Measurements from ENCODE around the gene RAB23. TPM values are rescaled to one million over a fixed set of nuclear protein-coding genes. Genes with fewer than 3 reads are reported as not detected.

RAB23 gene
- total and polyA plus RNA-seq, 4 experiments from 2014 or later = 1.3 to 1.6 (median 1.3) TPM

- DNase-seq = no peak
- Mint-ChIP-seq H3K4me1 (peaks cover 16 to 30% (median 23%) of the 10 kb centered on the region in 4 donors), H3K36me3 (peaks cover 0 to 2% of the 10 kb centered on the region in 2 donors), H3K4me3 (no peak overlapping the region), H3K9me3 (peaks cover 0 to 12% (median 3%) of the 10 kb centered on the region in 8 donors), H3K27ac (no peak overlapping the region), H3K27me3 (peaks cover 5 to 13% of the 10 kb centered on the region in 2 donors)
- H3K27ac ChIP-seq (ENCODE audit: low read depth, low read length) = no peak overlapping the region
- no peaks in the 10 kb centered on the region for H3K9me3 ChIP-seq (ENCODE audit: control insufficient read depth in 1 of 2, low read length in 2 of 2)
- no peaks in the 10 kb centered on the region for H3K27me3 ChIP-seq (ENCODE audit: insufficient read depth, low read length)
- H3K36me3 ChIP-seq (ENCODE audit: insufficient read depth, low read length) = no peaks in the 10 kb centered on the region
- intact Hi-C loops (cut with micrococcal nuclease) = no loop called here
- peaks cover 24% of the 10 kb centered on the region for H3K4me1 ChIP-seq (ENCODE audit: insufficient read depth, low read length)
- no peak overlapping the region for H3K4me3 ChIP-seq (ENCODE audit: low read length in 2 of 2)
- ChIA-PET CTCF (ENCODE audit: partially characterized antibody) (no interaction called here), POLR2A (ENCODE audit: partially characterized antibody) (no interaction called here)
These were observed 4.8 kb downstream of the RAB23 start for GRCh38 chr6:57217270-57217669.

- H3K4me1 ChIP-seq (ENCODE audit: insufficient read depth, low read length) = peaks cover 24% of the 10 kb centered on the region
- Mint-ChIP-seq H3K4me3 (no peak overlapping the region), H3K27ac (no peak overlapping the region), H3K36me3 (no peaks in the 10 kb centered on the region), H3K4me1 (peaks cover 14 to 26% (median 23%) of the 10 kb centered on the region in 4 donors), H3K9me3 (peaks cover 0 to 12% (median 3%) of the 10 kb centered on the region in 8 donors), H3K27me3 (peaks cover 5 to 10% of the 10 kb centered on the region in 2 donors)
- no peak overlapping the region for H3K4me3 ChIP-seq (ENCODE audit: low read length in 2 of 2)
- H3K36me3 ChIP-seq (ENCODE audit: insufficient read depth, low read length) = no peaks in the 10 kb centered on the region
- intact Hi-C loops (cut with micrococcal nuclease) = no loop called here
- ChIA-PET CTCF (ENCODE audit: partially characterized antibody) (no interaction called here), POLR2A (ENCODE audit: partially characterized antibody) (no interaction called here)
- H3K27me3 ChIP-seq (ENCODE audit: insufficient read depth, low read length) = no peaks in the 10 kb centered on the region
- DNase-seq = no peak
- no peaks in the 10 kb centered on the region for H3K9me3 ChIP-seq (ENCODE audit: control insufficient read depth in 1 of 2, low read length in 2 of 2)
- H3K27ac ChIP-seq (ENCODE audit: low read depth, low read length) = no peak overlapping the region
These were observed 5.6 kb downstream of the RAB23 start for GRCh38 chr6:57216235-57217101.

- no peak overlapping the region for H3K4me3 Mint-ChIP-seq
- peaks cover 5 to 8% of the 10 kb centered on the region in 2 donors for H3K27me3 Mint-ChIP-seq
- no peak for DNase-seq
- Histone ChIP-seq H3K4me3 (ENCODE audit: low read length in 2 of 2) (no peak overlapping the region), H3K36me3 (ENCODE audit: insufficient read depth, low read length) (no peaks in the 10 kb centered on the region), H3K27me3 (ENCODE audit: insufficient read depth, low read length) (no peaks in the 10 kb centered on the region), H3K9me3 (ENCODE audit: control insufficient read depth in 1 of 2, low read length in 2 of 2) (no peaks in the 10 kb centered on the region), H3K27ac (ENCODE audit: low read depth, low read length) (no peak overlapping the region), H3K4me1 (ENCODE audit: insufficient read depth, low read length) (peaks cover 19% of the 10 kb centered on the region)
- no peak overlapping the region for H3K27ac Mint-ChIP-seq
- peaks cover 0 to 12% (median 3%) of the 10 kb centered on the region in 8 donors for H3K9me3 Mint-ChIP-seq
- ChIA-PET POLR2A (ENCODE audit: partially characterized antibody) (no interaction called here), CTCF (ENCODE audit: partially characterized antibody) (interaction anchor here (0.9 kb wide), 1 partner anchor 9 kb away, joined by 3 read pairs; no protein-coding TSS in a partner anchor)
- H3K36me3 Mint-ChIP-seq = no peaks in the 10 kb centered on the region
- intact Hi-C loops (cut with micrococcal nuclease) = no loop called here
- peaks cover 11 to 26% (median 19%) of the 10 kb centered on the region in 4 donors for H3K4me1 Mint-ChIP-seq
These were observed 6.8 kb downstream of the RAB23 start for GRCh38 chr6:57215260-57215659.

- POLR2A ChIA-PET (ENCODE audit: partially characterized antibody) = no interaction called here
These were observed 12.0 kb downstream of the RAB23 start for GRCh38 chr6:57210060-57210459.

GRCh38 chr6:57209030-57209429 is 13.1 kb downstream of the RAB23 start:
- no peaks in the 10 kb centered on the region for H3K27me3 Mint-ChIP-seq
- CTCF ChIA-PET (ENCODE audit: partially characterized antibody) = no interaction called here
- intact Hi-C loops (cut with micrococcal nuclease) = no loop called here

More at GRCh38 chr6:57210060-57210459, 12.0 kb downstream of the RAB23 start:
- Histone ChIP-seq H3K27me3 (ENCODE audit: insufficient read depth, low read length) (no peaks in the 10 kb centered on the region), H3K9me3 (ENCODE audit: control insufficient read depth in 1 of 2, low read length in 2 of 2) (no peaks in the 10 kb centered on the region), H3K36me3 (ENCODE audit: insufficient read depth, low read length) (no peaks in the 10 kb centered on the region), H3K4me1 (ENCODE audit: insufficient read depth, low read length) (peaks cover 16% of the 10 kb centered on the region), H3K27ac (ENCODE audit: low read depth, low read length) (no peak overlapping the region), H3K4me3 (ENCODE audit: low read length in 2 of 2) (no peak overlapping the region)
- H3K27ac Mint-ChIP-seq = no peak overlapping the region
- no peak for DNase-seq
- H3K4me1 Mint-ChIP-seq = peaks cover 11 to 17% (median 16%) of the 10 kb centered on the region in 4 donors
- CTCF ChIA-PET (ENCODE audit: partially characterized antibody) = no interaction called here
- no peaks in the 10 kb centered on the region for H3K36me3 Mint-ChIP-seq
- H3K9me3 Mint-ChIP-seq = peaks cover 0 to 6% (median under 1%) of the 10 kb centered on the region in 8 donors
- intact Hi-C loops (cut with micrococcal nuclease) = no loop called here
- H3K4me3 Mint-ChIP-seq = no peak overlapping the region
- H3K27me3 Mint-ChIP-seq = no peaks in the 10 kb centered on the region

GRCh38 chr6:57207872-57208271 is 14.2 kb downstream of the RAB23 start:
- no peak for DNase-seq
- Histone ChIP-seq H3K36me3 (ENCODE audit: insufficient read depth, low read length) (no peaks in the 10 kb centered on the region), H3K27me3 (ENCODE audit: insufficient read depth, low read length) (no peaks in the 10 kb centered on the region), H3K4me3 (ENCODE audit: low read length in 2 of 2) (no peak overlapping the region), H3K4me1 (ENCODE audit: insufficient read depth, low read length) (no peaks in the 10 kb centered on the region), H3K9me3 (ENCODE audit: control insufficient read depth in 1 of 2, low read length in 2 of 2) (no peaks in the 10 kb centered on the region), H3K27ac (ENCODE audit: low read depth, low read length) (no peak overlapping the region)
- Mint-ChIP-seq H3K9me3 (peaks cover 0 to 3% (median 0%) of the 10 kb centered on the region in 8 donors), H3K4me1 (peaks cover 0 to 2% (median 0%) of the 10 kb centered on the region in 4 donors), H3K27me3 (no peaks in the 10 kb centered on the region), H3K27ac (no peak overlapping the region), H3K4me3 (no peak overlapping the region), H3K36me3 (no peaks in the 10 kb centered on the region)
- intact Hi-C loops (cut with micrococcal nuclease) = no loop called here
- ChIA-PET CTCF (ENCODE audit: partially characterized antibody) (interaction anchor here (0.6 kb wide), 1 partner anchor 119 kb away, joined by 3 read pairs; no protein-coding TSS in a partner anchor), POLR2A (ENCODE audit: partially characterized antibody) (no interaction called here)

More at GRCh38 chr6:57209030-57209429, 13.1 kb downstream of the RAB23 start:
- Mint-ChIP-seq H3K27ac (no peak overlapping the region), H3K36me3 (no peaks in the 10 kb centered on the region), H3K4me1 (peaks cover 1 to 6% (median 6%) of the 10 kb centered on the region in 4 donors), H3K4me3 (no peak overlapping the region), H3K9me3 (peaks cover 0 to 3% (median 0%) of the 10 kb centered on the region in 8 donors)
- Histone ChIP-seq H3K9me3 (ENCODE audit: control insufficient read depth in 1 of 2, low read length in 2 of 2) (no peaks in the 10 kb centered on the region), H3K4me3 (ENCODE audit: low read length in 2 of 2) (no peak overlapping the region), H3K27me3 (ENCODE audit: insufficient read depth, low read length) (no peaks in the 10 kb centered on the region), H3K4me1 (ENCODE audit: insufficient read depth, low read length) (peaks cover 6% of the 10 kb centered on the region), H3K27ac (ENCODE audit: low read depth, low read length) (no peak overlapping the region), H3K36me3 (ENCODE audit: insufficient read depth, low read length) (no peaks in the 10 kb centered on the region)
- DNase-seq = no peak
- POLR2A ChIA-PET (ENCODE audit: partially characterized antibody) = no interaction called here

GRCh38 chr6:57207141-57207540 is 15.0 kb downstream of the RAB23 start:
- ChIA-PET CTCF (ENCODE audit: partially characterized antibody) (no interaction called here), POLR2A (ENCODE audit: partially characterized antibody) (no interaction called here)
- Histone ChIP-seq H3K27ac (ENCODE audit: low read depth, low read length) (no peak overlapping the region), H3K27me3 (ENCODE audit: insufficient read depth, low read length) (no peaks in the 10 kb centered on the region), H3K4me3 (ENCODE audit: low read length in 2 of 2) (no peak overlapping the region), H3K9me3 (ENCODE audit: control insufficient read depth in 1 of 2, low read length in 2 of 2) (no peaks in the 10 kb centered on the region), H3K36me3 (ENCODE audit: insufficient read depth, low read length) (no peaks in the 10 kb centered on the region), H3K4me1 (ENCODE audit: insufficient read depth, low read length) (no peaks in the 10 kb centered on the region)
- Mint-ChIP-seq H3K9me3 (peaks cover 0 to 3% (median 0%) of the 10 kb centered on the region in 8 donors), H3K4me3 (no peak overlapping the region), H3K27me3 (no peaks in the 10 kb centered on the region), H3K27ac (no peak overlapping the region), H3K4me1 (peaks cover 0 to 2% (median 0%) of the 10 kb centered on the region in 4 donors), H3K36me3 (no peaks in the 10 kb centered on the region)
- no peak for DNase-seq
- intact Hi-C loops (cut with micrococcal nuclease) = no loop called here
